ENCODE data around the gene GPR143.

DNA sequence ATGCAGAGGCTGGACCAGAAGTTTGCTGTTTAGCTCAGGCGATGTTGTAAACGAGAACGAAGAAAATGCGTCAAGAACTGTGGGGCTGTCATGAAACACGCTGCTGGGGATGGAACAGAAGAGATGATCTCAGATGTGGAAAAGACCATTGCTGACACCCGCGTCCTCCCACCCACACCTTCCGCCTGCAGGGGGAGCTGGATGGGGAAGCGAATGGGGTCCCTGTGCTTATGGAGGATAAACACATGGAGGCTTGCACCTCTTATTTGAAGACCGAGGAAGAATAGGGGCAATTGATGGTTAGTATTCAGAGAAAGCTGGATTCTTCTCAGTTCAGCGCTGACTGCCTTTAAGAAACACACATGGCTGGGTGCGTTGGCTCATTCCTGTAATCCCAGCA lies 63.9 kb downstream of the GPR143 start:
- TF ChIP-seq CTCF (conservative IDR thresholded peaks at IDR 0.05; ENCODE audit: low read depth, low read length) (no peak), RCOR1 (IDR thresholded peaks at IDR 0.05; ENCODE audit: insufficient replicate concordance, low read length) (no peak), CEBPB (IDR thresholded peaks at IDR 0.05; ENCODE audit: low read depth, low read length) (no peak), RAD21 (IDR thresholded peaks at IDR 0.05; ENCODE audit: low read length) (no peak), SMC3 (IDR thresholded peaks at IDR 0.05; ENCODE audit: low read depth, low read length) (no peak)
